ENCODE measurements around the gene PLEKHO2. TPM values are rescaled to one million over a fixed set of nuclear protein-coding genes. Genes with fewer than 3 reads are reported as not detected.
A peak's percentile ranks its signal among the peaks of the same experiment; 100 is the strongest.

PLEKHO2 gene
- total RNA-seq, 1 donor from 2014 or later = 3.9 TPM

DNA sequence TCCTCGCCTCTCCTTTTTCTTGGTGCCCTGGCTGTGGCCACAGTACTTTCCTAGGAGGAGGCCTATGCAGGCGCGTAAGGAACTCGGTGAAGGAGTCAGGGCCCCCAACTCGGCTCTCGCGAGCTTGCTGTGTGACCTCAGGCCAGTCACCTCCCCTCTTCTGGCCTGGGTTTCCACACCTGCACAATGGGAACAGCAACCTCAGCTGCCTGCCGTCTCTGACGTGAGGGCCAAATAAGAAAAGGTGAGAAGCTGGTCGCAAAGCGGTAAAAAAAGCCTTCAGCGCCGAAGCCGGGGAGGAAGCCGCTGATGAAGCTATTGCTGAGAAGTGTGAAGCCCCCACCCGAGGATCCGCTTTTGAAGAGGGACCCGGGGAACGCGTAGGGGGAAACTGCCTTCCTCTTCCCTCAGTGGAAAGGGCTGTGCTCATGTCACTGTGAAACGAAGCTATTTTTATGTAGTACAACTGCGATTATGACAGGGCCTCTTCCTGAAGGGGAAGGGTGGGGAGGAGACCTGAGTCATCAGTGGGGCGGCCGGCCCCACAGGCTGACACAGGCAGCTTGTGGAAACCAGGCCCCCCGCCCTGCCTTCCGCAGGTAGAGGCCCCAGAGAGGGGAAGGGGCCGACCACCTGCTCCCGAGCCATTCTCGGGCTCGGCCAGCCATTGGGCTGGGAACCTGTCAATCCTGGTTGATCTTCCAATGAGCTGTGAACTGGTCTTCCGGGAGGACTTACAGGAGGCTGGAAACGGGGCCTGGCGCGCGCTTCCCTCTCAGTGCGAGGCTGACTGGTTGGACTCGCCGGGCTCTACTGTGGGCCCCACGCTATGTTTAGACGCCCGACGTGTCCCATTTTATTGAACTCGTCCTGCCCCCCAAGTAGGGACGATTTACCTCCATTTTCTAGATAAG, 52.0 kb downstream of the PLEKHO2 start:
- ATAC-seq = peak; percentile 83

DNA sequence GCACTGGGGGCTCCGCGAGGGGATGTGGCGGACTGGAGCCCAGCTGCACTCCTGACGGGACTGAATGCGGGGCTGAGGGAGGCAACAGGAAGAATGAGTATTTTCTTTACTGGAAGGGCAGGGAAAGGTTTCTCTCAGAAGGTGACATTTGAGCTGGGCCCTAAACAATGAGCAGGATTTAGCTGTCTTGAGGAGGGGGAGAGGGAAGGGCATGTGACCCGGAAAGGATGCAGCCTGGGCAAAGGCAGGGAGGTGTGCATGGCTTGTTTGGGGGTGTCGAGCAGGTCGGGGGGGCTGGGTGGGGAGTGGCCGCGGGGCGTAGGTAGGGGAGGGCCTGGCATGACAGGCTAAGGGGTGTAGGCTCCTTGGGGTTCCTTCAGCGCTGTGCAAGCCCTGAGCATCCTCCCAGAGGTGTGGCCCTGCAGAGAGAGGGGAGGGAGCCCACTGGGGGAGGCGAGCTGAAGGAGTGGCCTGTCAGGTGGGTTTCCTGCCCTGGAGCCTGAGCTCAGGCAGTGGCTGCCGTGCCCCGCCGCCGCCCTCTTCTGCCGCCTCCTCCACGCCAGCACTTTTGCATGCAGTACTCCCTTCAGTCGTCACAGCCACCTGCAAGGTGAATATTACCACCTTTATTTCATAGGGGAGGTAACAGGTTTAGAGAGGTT, 52.8 kb downstream of the PLEKHO2 start:
- peak; percentile 58 for ATAC-seq

DNA sequence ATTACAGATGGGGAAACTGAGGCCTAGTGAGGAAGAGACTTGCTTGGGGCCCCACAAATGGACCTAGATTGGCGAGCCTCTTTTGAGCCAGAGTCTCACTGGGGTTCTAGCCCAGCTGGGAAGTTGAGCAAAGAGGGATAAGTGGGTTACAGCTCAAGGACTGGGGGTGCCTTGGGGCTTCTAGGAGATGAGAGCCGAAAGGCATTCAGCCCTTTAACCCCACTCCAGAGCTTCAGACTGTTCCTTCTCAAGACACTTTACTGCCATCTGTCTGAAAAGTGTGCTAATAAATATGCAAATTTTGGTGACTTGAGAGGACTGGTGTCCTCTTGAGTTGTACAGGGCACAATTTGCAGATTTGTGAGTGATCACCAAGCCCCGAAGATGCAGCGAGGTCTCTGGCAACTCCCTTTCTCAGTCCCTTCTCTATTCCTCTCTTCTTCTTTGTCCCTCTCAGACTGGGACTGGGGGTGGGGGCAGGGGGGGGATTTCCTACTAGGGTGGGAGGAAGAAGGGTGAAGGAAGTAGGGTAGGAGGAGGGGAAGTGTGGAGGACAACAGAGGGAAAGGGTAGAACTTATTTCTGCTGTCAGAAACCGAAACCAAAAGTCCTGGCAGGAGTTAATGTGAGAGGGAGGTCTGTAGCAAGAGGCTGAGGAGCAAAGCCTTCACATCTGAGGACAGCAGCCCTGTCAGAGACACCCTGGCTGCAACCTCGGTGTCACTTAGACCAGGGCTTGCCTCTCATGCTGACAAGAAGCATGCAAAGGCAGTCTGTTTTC, 53.8 kb downstream of the PLEKHO2 start:
- peak; percentile 10 for ATAC-seq

DNA sequence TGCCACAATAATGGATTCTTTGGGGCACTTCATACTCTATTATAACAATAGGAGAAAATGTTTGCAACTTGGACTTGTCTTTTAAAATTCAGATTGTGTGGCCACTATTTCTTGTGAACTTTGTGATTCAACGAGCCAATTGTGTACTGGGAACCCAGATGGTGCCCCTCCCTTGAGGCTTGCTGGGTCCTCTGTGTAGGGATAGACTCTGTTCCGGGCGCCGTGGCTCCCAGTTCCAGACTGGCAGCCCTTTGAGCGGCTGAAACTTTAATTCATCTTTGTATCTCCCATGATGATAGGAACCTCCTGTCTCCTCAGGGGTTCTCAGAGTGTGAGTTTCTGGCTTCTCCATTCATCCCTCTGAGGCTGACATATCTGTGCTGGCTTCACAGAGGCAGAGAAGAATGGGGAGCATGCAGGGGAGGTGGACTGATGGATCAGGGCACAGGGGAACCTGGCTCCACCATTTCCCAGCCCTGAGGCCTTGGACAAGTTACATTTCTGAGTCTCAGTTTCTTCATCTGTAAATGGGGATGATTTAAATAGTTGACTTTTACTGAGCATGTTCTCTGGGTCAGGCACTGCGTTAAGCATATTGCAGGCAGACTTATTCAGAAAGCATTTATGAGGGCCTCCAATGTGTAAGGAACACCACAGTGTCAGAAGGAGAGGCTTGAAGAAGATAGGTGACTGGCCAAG, 54.8 kb downstream of the PLEKHO2 start:
- ATAC-seq = no peak

DNA sequence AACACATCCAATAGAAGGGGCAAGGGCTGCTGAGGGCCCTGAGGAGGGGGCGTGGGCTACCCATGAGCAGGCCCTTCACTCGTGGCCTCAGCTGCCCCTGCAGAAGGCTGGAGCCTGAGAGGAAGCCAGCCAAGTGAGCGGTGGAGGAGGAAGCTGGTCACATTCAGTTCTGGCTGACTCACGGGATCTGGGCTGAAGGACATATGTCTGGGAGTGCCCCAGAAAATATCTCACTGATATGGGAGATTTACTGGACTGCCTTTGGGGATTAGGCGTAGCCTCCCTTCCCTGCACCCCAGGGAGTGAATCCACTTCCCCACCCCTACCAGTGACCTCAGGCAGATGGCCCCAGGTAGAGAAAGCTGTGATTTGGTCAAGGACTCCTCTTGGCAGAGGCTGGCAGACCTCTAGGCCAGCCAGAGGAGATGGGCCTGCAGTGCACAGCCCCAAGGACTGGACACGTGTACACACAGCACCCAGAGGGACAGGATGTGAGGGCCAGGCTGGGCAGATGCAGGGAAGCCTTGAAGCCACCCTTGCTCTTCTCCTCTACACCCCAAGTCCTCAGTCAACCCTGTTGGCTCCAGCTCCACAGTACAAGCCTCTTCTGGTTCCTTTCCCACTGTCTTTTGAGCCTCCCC, 55.8 kb downstream of the PLEKHO2 start:
- peak; percentile 17 for ATAC-seq

DNA sequence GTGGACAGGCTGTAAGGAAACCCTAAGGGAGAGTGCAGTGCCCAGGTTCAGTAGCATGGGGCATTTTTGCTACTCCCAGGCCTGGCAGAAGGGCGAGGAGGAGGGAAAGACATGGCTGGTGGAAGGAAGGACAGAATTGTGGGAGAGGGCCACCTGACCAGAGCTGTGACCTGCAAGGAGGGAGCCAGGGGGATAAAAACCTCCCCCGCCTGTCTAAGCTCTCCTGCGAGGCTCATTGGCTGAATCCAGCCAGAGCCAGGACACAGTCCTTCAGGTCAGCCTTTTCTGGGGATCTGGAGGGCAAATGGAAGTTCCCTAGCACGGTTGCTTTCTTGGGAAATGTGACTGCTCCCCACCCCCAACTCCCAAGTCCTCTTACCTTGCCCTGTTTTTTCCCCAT, 56.7 kb downstream of the PLEKHO2 start:
- ATAC-seq = no peak

DNA sequence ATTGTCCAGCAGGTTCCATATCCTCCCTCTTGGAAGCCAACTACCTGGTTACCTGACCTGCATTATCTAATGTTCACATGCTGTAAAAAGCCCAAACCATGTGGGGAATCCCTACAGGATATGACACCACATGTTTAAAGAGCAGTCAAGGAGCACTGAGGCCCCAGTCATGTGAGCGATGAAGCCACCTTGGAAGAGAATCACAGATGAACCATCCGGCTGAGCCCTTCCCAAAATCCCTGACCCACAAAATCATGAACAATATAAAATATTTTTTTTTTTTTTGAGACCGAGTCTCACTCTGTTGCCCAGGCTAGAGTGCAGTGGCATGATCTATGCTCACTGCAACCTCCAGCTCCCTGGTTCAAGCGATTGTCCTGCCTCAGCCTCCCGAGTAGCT, 59.4 kb downstream of the PLEKHO2 start:
- ATAC-seq = no peak

DNA sequence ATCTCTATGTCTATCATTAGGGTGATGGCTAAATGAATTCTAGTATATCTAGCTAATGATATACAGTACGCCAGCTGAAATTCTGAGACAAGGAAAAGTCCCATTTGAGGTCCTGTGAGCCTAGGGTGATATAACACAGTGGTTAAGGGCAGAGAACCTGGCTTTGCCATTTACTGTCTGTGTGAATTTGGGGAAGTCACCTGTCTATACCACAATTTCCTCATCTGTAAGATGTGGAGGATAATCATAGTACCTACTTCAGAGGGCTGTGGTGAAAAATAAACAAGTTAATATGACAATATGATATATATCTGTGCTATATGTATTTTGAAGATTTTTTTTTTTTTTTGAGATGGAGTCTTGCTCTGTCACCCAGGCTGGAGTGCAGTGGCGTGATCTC, 60.2 kb downstream of the PLEKHO2 start:
- no peak for ATAC-seq

DNA sequence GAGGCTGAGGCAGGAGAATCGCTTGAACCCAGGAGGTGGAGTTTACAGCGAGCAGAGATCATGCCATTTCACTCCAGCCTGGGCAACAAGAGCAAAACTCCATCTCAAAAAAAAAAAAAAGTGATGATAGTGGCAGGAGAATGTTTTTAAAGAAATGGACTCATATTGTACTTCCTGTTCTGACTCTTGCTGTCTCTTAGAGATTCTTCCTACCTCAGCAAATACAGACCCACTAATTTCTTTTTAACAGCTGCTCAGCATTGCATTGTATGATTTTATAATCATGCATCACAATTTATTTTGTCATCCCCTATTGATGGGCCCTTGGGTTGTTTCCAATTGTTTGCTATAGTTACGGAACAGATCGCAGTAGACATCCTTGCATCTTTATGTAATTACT, 61.1 kb downstream of the PLEKHO2 start:
- ATAC-seq = no peak

DNA sequence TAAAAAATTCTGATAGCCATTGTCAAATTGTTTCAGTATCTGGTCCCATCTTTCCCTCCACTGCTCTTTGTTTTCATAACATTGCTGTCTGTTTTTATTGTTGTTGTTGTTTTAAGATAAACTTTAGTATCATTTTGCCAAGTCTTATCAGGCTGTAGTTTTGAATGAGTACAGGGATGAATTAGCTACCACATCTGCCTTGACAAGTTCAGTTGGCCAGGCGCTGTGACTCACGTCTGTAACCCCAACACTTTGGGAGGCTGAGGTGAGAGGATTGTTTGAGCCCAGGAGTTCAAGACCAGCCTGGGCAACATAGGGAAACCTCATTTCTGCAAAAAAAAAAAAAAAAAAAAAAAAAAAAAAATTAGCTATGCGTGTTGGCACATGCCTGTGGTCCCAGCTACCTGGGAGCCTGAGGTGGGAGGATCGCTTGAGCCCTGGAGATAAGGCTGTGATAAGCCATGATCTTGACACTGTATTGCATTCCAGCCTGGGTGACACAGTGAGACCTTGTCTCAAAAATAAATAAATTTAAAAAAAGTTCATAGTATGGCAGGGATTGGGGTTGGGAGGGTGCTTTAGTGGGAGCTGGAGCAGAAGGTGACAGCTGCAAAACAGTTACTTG, 61.7 kb downstream of the PLEKHO2 start:
- ATAC-seq = no peak

DNA sequence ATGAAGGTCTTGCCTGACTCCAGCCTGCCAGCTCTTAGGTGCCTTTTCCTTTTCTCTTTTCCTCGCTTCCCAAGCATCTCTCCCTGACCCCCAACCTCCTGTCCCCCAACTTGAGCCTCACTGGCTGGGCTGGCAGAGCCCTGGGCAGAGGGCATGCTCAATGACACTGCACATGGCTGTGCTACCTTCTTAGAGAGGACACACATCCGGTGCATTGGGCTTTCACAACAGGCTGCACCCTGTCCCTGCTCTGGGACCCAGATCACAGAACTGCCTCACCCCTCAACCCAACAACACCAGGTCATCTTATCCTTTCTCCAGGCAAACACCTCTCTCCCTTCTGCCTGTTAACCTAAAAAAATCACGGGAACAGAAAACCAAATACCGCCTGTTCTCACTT, 62.5 kb downstream of the PLEKHO2 start:
- ATAC-seq = no peak

DNA sequence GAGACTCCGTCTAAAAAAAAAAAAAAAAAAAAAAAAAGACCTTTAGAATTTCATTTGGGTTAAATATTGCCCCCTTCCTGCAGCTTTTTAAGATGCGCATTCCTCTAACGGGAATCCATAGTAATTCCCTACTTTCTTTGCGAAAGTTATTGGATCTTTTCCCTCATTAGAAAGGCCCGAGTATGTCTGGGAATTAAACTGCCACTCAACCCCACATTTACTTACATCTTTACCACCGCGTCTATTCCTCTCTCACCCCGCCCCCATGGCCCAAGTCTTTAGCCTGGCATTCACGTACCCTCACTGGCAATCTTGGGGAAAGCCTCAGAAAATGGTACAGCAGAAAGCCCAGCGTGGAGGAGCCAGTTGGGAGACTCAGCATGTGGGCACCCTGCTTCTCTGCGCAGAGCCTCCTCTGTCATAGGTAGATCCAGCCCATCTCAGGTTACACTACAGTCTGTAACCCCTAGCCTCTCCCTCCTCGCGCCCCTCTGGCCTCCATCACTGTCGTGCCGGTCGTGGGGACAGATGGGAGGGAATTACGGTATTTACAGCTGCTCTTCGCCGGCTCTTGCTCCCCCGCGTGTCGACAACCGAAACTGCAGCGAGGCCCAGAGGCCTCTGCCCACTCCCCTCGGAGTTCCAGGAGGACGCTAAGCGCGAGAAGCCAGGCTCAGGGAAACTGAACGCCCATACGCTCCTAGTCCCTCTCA, 63.6 kb downstream of the PLEKHO2 start:
- peak; percentile 73 for ATAC-seq

DNA sequence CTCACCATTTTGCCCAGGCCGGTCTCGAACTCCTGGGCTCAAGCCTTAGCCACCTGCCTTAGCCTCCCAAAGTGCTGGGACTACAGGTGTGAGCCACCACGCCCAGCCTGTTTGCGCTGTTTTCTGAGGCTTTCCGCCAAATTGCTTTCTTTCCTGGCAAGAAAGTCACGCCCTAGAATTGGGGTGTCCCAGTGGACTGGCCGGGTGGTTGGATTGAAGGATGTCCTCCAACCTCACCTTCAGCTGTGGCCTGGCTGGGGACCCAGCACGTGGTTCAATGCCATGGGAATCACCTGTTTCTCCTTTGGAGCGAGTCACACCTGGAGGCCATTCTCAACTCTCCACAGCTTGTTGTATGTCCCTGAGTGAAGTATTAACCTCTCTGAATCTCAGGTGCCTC, 64.2 kb downstream of the PLEKHO2 start:
- ATAC-seq = no peak

DNA sequence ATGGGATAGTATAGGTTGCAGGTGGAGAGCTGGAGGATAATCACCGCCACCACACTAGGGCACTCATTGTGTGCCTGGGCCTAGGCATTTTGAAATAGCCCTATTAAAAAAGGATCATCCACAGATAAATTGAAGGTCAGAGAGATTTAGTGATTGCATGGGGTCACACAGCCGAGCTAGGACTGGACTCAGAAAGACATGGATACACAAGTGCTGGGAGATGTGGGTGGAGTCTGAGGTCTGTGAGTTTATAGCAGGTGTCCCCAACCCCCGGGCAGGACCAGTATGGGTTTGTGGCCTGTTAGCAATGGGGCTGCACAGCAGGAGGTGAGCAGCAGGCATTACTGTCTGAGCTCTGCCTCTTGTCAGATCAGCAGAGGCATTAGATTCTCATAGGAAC, 64.7 kb downstream of the PLEKHO2 start:
- no peak for ATAC-seq

DNA sequence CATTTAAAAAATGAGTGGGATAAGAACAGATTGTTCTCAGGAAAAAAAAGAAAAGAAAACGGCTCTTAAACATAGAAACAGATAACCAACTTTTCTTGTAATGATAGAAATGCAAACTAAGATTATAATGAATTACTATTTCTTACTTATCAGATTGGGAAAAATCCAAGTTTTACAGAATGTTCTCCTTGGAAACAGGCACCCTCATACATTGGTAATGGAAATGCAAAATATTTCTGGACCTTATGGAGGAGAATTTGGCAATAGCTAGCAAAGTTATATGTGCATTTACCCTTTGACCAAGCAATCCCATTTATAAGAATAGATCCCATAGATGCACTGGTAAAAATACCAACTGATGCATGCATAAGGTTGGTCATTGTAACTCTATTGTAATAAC, 66.3 kb downstream of the PLEKHO2 start:
- no peak for ATAC-seq

DNA sequence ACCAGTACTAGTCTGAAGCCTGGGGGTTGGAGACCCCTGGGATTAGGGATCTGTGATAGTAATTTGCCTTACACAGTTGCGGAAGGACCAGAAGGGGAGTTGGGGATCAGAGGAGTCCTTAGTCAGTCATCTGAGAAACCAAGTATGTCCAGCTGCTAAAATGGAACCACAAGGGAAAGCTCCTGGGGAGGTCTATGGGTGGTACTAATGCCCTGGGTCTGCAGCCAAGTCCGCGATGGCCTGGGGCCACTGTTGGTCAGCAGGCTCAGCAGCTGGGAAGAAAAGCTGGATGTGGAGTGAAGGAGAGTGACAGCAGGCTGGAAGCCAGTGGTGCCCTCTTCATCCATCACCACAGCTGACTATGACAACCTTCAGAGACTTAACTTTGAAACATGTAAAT, 67.8 kb downstream of the PLEKHO2 start:
- no peak for ATAC-seq

DNA sequence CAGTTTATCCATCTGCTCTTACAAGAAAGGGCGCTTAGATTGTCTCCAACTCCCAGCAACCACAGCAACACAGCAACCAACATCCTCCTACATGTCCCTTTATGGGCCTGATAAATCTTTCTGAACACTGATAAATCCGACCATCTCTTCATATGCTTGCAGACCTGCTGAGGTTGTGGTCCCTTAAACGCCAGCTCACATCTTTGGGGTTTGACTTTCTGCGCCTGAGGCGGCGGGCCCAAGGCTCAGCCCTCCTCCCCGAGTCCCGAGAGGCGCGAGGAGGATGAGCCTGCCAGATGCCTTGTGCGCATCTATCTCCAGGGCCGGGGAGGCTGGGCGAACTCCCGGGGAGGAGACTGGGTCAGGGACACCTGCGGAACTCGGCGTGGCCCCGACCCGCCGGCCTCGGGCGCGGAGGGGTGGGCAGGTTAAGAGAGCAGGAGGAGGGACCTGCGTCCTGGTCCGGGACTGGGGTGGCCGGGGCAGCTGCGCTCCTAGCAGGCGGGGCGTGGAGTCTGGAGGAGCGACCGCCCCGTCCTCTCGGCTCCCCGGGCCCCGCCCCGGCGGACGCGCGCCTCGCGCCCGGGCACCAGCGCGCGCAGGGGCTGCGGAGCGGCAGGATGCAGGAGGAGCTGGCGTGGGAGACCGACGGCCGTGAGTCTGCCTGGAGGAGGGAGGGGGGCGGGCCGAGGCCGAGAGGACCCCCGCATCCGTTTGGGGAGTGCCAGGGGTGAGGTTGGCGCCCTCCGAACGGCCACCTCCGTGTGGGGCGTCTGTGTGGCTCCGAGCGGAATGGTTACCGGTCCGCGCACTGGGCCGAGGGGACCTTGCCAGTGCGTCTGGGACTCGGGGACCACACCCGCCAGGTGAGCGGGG, 69.8 kb downstream of the PLEKHO2 start, which contains the start of gene ANKDD1A:
Gene ANKDD1A (plus strand): TSS at position 592 of the 876 bp plus-strand sequence. CDS start 29 bp downstream, at position 621.
- ATAC-seq = peak; percentile 75

DNA sequence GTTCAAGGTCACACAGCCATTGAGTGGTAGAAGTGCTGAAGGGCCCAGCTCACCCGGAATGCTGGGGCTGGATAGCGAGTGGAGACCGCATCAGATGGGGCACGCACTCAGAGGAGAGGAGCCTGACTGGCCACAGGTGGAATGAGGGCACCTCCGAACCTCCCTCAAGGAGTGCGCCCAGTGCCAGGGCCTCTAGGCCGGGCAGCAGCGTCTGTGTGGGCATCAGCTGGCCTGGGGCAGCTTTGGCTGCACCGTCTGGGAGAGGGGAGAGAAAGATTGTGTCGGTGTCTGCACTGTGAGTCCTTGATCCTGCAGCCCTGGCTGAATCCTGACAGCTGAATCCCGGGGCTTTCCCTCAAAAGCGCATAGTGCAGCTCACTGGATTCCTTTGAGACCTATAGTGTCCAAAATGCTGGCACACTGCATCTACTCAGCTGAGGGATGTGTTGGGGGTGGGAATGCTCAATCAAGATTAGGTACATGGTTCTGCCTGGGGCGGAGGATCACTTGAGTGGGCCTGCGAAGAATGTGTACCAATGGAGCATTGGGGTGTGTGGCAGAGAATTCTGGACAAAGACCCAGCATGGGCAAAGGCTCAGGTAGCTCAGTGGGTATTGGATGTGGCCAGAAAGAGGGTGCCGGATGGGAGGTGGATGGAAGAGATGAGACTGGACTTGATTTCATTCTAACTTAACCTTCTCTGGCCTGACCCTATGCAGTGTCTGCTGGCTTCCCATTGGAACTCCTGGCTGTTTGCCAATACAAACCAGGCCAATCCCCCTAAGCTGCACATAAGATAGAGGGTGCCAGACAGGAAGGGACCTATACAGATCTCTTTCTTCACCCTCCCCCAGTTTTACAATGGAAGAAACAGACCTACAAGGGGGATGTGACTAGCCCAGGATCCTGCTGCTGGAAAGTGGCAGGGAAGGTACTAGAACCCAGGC, 70.9 kb downstream of the PLEKHO2 start:
- peak; percentile 14 for ATAC-seq
